ENCODE measurements around the gene SCG5. TPM values are rescaled to one million over a fixed set of nuclear protein-coding genes. Genes with fewer than 3 reads are reported as not detected.

The SCG5 gene
- total RNA-seq, 1 donor from 2014 or later, result 18.2 TPM

Other genes starting within 250 kb of the SCG5 start
- gene GOLGA8K, start 238.4 kb upstream of the SCG5 start, total RNA-seq, result 0.18 TPM in 1 of 2 replicates, not detected in the other
- 0.31 TPM in 1 of 2 replicates, not detected in the other for gene GOLGA8O, start 186.1 kb upstream of the SCG5 start, total RNA-seq
- 0.69 and 1.1 TPM in 2 replicates for gene GOLGA8N, start 48.3 kb upstream of the SCG5 start, total RNA-seq
- 28.0 and 30.1 TPM in 2 replicates for gene ARHGAP11A, start 26.2 kb upstream of the SCG5 start, total RNA-seq
- gene GREM1, start 76.3 kb downstream of the SCG5 start, total RNA-seq, result 0.17 and 0.29 TPM in 2 replicates